Endometrium (tissue), 2 donors: Measurements from ENCODE around the gene TEKT5.
"Not testable (repeated sequence)": the region's sequence is repeated elsewhere in the genome, so short reads cannot be mapped to it uniquely, and the experiment has no call there.

Experiments
- FAIRE-seq: peaks from 2 replicates; lab custom pipeline; 2012; peaks lifted over from hg19 to GRCh38; lab: Jason Lieb, UNC
- donor health status: control.
- donor health status: control.

The TEKT5 gene

GRCh38 chr16:10658943-10659342 lies 35.8 kb downstream of the TEKT5 start:
- FAIRE-seq: no peak

- no peak for FAIRE-seq
These were observed 36.8 kb downstream of the TEKT5 start for GRCh38 chr16:10657925-10658324.

GRCh38 chr16:10656618-10657017 lies 38.1 kb downstream of the TEKT5 start:
- no peak for FAIRE-seq

GRCh38 chr16:10655415-10655977 lies 39.2 kb downstream of the TEKT5 start:
- FAIRE-seq: no peak

- no peak for FAIRE-seq
These were observed 39.9 kb downstream of the TEKT5 start for GRCh38 chr16:10654592-10655414.

GRCh38 chr16:10652730-10653590 lies 41.8 kb downstream of the TEKT5 start:
- FAIRE-seq: no peak

- not testable (repeated sequence) for FAIRE-seq
These were observed 45.6 kb downstream of the TEKT5 start for GRCh38 chr16:10649098-10649497.

- no peak for FAIRE-seq
These were observed 46.9 kb downstream of the TEKT5 start for GRCh38 chr16:10647721-10648296.

GRCh38 chr16:10647264-10647720 lies 47.4 kb downstream of the TEKT5 start:
- FAIRE-seq: no peak

GRCh38 chr16:10646581-10647263 lies 48.0 kb downstream of the TEKT5 start:
- FAIRE-seq: no peak

- no peak for FAIRE-seq
These were observed 48.5 kb downstream of the TEKT5 start for GRCh38 chr16:10646228-10646580.

GRCh38 chr16:10644092-10644491 lies 50.6 kb downstream of the TEKT5 start:
- no peak for FAIRE-seq

- no peak for FAIRE-seq
These were observed 51.8 kb downstream of the TEKT5 start for GRCh38 chr16:10642964-10643363.

GRCh38 chr16:10641953-10642949 lies 52.5 kb downstream of the TEKT5 start:
- no peak for FAIRE-seq

- no peak for FAIRE-seq
These were observed 53.2 kb downstream of the TEKT5 start for GRCh38 chr16:10641555-10641952.

- no peak for FAIRE-seq
These were observed 53.8 kb downstream of the TEKT5 start for GRCh38 chr16:10640934-10641333.

GRCh38 chr16:10638101-10638500 lies 56.6 kb downstream of the TEKT5 start:
- FAIRE-seq: no peak

- FAIRE-seq: no peak
These were observed 57.2 kb downstream of the TEKT5 start for GRCh38 chr16:10637337-10638037.

GRCh38 chr16:10635365-10636021 lies 59.2 kb downstream of the TEKT5 start:
- no peak for FAIRE-seq
